ENCODE data around the gene ZNF827.

DNA sequence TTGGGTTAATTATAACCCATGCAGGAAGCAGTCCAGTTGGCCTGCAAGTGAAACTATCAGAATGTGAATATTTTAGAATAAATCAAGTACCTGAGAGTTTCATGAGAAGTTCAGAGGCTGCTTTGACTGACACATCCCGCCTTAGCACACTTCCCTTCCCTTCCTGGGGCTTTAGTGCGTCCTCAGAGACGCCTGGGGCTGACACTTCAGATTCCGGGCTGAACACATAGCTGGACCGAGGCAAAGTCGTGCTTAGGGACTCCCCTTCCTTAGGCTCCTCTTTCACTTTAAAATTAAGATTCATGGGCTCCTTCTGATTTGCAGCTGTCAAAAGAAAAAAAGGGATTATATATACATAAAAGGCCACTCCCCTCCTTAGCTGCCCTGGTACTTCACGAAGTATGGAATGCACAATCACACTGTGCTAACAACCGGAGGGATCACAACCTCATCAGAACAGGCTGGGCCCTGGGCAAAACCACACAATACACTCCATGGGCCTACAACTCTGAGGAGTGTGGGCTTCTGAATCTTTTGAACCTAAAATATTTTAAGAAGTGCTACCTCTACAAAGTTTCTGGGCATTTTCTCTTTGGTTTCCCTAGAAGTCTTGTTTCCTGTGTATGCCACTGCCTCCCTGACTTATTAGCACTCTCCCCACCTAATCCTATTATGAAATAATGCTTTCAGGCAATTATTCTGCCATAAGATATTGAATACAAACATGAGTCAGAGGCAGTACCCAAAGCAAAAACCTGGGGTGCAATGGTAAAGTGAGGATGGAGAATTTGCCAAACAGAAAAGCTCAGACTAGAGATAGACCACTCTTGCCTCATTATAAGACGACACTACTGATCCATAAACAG is 68.2 kb downstream of the ZNF827 start:
- TF ChIP-seq, protein P1, sequence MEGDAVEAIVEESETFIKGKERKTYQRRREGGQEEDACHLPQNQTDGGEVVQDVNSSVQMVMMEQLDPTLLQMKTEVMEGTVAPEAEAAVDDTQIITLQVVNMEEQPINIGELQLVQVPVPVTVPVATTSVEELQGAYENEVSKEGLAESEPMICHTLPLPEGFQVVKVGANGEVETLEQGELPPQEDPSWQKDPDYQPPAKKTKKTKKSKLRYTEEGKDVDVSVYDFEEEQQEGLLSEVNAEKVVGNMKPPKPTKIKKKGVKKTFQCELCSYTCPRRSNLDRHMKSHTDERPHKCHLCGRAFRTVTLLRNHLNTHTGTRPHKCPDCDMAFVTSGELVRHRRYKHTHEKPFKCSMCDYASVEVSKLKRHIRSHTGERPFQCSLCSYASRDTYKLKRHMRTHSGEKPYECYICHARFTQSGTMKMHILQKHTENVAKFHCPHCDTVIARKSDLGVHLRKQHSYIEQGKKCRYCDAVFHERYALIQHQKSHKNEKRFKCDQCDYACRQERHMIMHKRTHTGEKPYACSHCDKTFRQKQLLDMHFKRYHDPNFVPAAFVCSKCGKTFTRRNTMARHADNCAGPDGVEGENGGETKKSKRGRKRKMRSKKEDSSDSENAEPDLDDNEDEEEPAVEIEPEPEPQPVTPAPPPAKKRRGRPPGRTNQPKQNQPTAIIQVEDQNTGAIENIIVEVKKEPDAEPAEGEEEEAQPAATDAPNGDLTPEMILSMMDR (IDR thresholded peaks at IDR 0.05), result no peak
- no peak for TF ChIP-seq POLR2A (IDR thresholded peaks at IDR 0.05)
